Tibial nerve (tissue), 4 donors: ENCODE results near the gene VEGFD. TPM values are rescaled to one million over a fixed set of nuclear protein-coding genes. Genes with fewer than 3 reads are reported as not detected.

Source experiments
- DNase-seq, 2 donors: peaks; one replicate each; pipeline ENCODE4 v3.0.0-alpha.2; 2019; ENCODE audit warnings: low spot score in 2 of 2
- H3K27ac ChIP-seq, 4 donors: fragments of 200-600 bp; sonication (generic) in 3 of 4; one replicate each; pipeline ENCODE4 v1.5.1; 2017 to 2019; ENCODE audit warnings: mild to moderate bottlenecking in 1 of 4
- H3K27me3 ChIP-seq, 2 donors: fragments of 200-600 bp; sonication (generic) in 1 of 2; one replicate each; pipeline versions ENCODE4 v1.5.1 to v1.6.0; 2017 to 2019
- H3K36me3 ChIP-seq, 3 donors: fragments of 200-600 bp; sonication (generic); one replicate each; pipeline ENCODE4 v1.5.1; 2018 to 2019
- H3K4me1 ChIP-seq, 4 donors: fragments of 200-600 bp; sonication (generic) in 3 of 4; one replicate each; pipeline ENCODE4 v1.5.1; 2017 to 2019
- H3K4me3 ChIP-seq, 4 donors: fragments of 200-600 bp; sonication (generic) in 3 of 4; one replicate each; pipeline ENCODE4 v1.5.1; 2017 to 2019; ENCODE audit warnings: mild to moderate bottlenecking in 1 of 4, moderate library complexity in 1 of 4
- H3K9me3 ChIP-seq, 4 donors: fragments of 200-600 bp; sonication (generic) in 3 of 4; one replicate each; pipeline ENCODE4 v1.5.1; 2017 to 2019
- CTCF ChIP-seq, 5 experiments: fragments of 200-600 bp in 3 of 5; fragments of 450-650 bp in 2 of 5; sonication (generic) in 3 of 5; IDR thresholded peaks; one replicate each; pipeline ENCODE4 v1.5.1; 2016 to 2019; ENCODE audit warnings: antibody characterized with exemption in 5 of 5, mild to moderate bottlenecking in 3 of 5, moderate library complexity in 2 of 5
- EP300 ChIP-seq, 2 donors: sonication (generic); formaldehyde crosslinking; IDR thresholded peaks; one replicate each; pipeline ENCODE4 v1.6.1; 2017; ENCODE audit warnings: antibody characterized with exemption in 2 of 2, mild to moderate bottlenecking in 1 of 2
- POLR2A ChIP-seq, 2 donors: fragments of 450-650 bp; IDR thresholded peaks; one replicate each; pipeline ENCODE4 v1.6.1; 2017; ENCODE audit warnings: antibody characterized with exemption in 2 of 2, mild to moderate bottlenecking in 2 of 2, moderate library complexity in 2 of 2
- WGBS, 2 donors: methylation state at CpG; one replicate each; pipeline ENCODE4 v1.1.5; 2018; 5-methylcytosine and 5-hydroxymethylcytosine counted together
- total RNA-seq, 4 donors: library from RNA; depleted of rRNA; stranded (reverse); fragments of >200 nt; gene quantifications; one replicate each; pipeline ENCODE4 v1.1.0, GENCODE V29; 2016

Gene VEGFD, protein sequence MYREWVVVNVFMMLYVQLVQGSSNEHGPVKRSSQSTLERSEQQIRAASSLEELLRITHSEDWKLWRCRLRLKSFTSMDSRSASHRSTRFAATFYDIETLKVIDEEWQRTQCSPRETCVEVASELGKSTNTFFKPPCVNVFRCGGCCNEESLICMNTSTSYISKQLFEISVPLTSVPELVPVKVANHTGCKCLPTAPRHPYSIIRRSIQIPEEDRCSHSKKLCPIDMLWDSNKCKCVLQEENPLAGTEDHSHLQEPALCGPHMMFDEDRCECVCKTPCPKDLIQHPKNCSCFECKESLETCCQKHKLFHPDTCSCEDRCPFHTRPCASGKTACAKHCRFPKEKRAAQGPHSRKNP
- total RNA-seq: 1 to 10 TPM; 1.5 to 5.0 (median 1.8) TPM

- no peak for DNase-seq
- no peaks in the 10 kb centered on the region for H3K36me3 ChIP-seq
- no peaks in the 10 kb centered on the region for H3K4me1 ChIP-seq
- H3K27me3 ChIP-seq: no peaks in the 10 kb centered on the region
- no peak for TF ChIP-seq POLR2A (IDR thresholded peaks at IDR 0.05)
- no peak for TF ChIP-seq EP300 (IDR thresholded peaks at IDR 0.05)
- no peak for TF ChIP-seq CTCF (IDR thresholded peaks at IDR 0.05)
- H3K9me3 ChIP-seq: no peaks in the 10 kb centered on the region
- H3K4me3 ChIP-seq: no peak within 1 kb of the TSS
- 46 to 50% methylated on average over 2 of the region's 2 CpGs for WGBS, 2 donors
- no peak within 1 kb of the TSS for H3K27ac ChIP-seq
Observed at GRCh38 chrX:15384304-15384703, at the start of gene VEGFD. TSS of gene VEGFD (minus strand) at chrX:15384413. CDS start at chrX:15383946, 467 bp downstream.

- H3K36me3 ChIP-seq: no peaks in the 10 kb centered on the region
- H3K27me3 ChIP-seq: no peaks in the 10 kb centered on the region
- H3K9me3 ChIP-seq: no peaks in the 10 kb centered on the region
- H3K27ac ChIP-seq: no peak overlapping the region
- TF ChIP-seq EP300 (IDR thresholded peaks at IDR 0.05) (no peak), CTCF (IDR thresholded peaks at IDR 0.05) (no peak), POLR2A (IDR thresholded peaks at IDR 0.05) (no peak)
- H3K4me3 ChIP-seq: no peak overlapping the region
- DNase-seq: no peak
- no peaks in the 10 kb centered on the region for H3K4me1 ChIP-seq
- WGBS, 2 donors: 30 to 36% methylated on average over 1 of the region's 1 CpG
Observed at GRCh38 chrX:15430584-15430983, 46.4 kb upstream of the VEGFD start.

- H3K36me3 ChIP-seq: no peaks in the 10 kb centered on the region
- DNase-seq: no peak
- no peak overlapping the region for H3K4me3 ChIP-seq
- no peaks in the 10 kb centered on the region for H3K4me1 ChIP-seq
- WGBS, 2 donors: 76 to 79% methylated on average over 2 of the region's 2 CpGs
- H3K27me3 ChIP-seq: no peaks in the 10 kb centered on the region
- TF ChIP-seq POLR2A (IDR thresholded peaks at IDR 0.05): no peak
- TF ChIP-seq CTCF (IDR thresholded peaks at IDR 0.05): no peak
- no peak for TF ChIP-seq EP300 (IDR thresholded peaks at IDR 0.05)
- no peaks in the 10 kb centered on the region for H3K9me3 ChIP-seq
- no peak overlapping the region for H3K27ac ChIP-seq
Observed at GRCh38 chrX:15430076-15430475, 45.9 kb upstream of the VEGFD start.

DNA sequence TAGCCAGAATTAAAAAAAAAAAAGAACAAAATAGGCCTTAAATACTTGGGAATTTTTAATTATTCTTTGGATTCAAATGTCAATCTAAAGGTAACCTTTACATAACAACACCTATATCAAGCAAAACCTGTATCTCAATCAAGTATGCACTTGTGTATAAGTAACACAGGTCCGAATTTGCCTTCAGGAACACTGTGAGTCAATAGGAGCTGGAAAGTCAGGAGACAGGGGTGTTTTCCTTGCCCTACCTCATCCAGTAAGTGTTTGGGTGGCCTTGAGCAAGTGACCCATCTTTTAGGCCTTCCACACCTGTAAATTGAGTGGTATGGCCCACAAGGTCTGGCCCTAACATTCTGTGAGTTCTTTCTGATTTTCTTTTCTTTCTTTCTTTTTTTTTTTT, 40.8 kb upstream of the VEGFD start:
- Histone ChIP-seq H3K9me3 (no peaks in the 10 kb centered on the region), H3K36me3 (no peaks in the 10 kb centered on the region), H3K4me1 (no peaks in the 10 kb centered on the region), H3K27me3 (no peaks in the 10 kb centered on the region), H3K4me3 (no peak overlapping the region), H3K27ac (no peak overlapping the region)
- no peak for DNase-seq
- TF ChIP-seq CTCF (IDR thresholded peaks at IDR 0.05) (no peak), EP300 (IDR thresholded peaks at IDR 0.05) (no peak), POLR2A (IDR thresholded peaks at IDR 0.05) (no peak)
- 73 to 90% methylated on average over 1 of the region's 1 CpG for WGBS, 2 donors

GRCh38 chrX:15418707-15419181, 34.5 kb upstream of the VEGFD start:
- no peak for DNase-seq
- TF ChIP-seq CTCF (IDR thresholded peaks at IDR 0.05): no peak
- H3K9me3 ChIP-seq: no peaks in the 10 kb centered on the region
- no peaks in the 10 kb centered on the region for H3K27me3 ChIP-seq
- 59 to 86% methylated on average over 3 of the region's 3 CpGs for WGBS, 2 donors
- H3K4me1 ChIP-seq: no peaks in the 10 kb centered on the region
- no peak overlapping the region for H3K27ac ChIP-seq
- H3K4me3 ChIP-seq: no peak overlapping the region
- peaks cover 0 to 8% (median 0%) of the 10 kb centered on the region in 3 donors for H3K36me3 ChIP-seq
